HEK293T (cell line): ENCODE results near the gene SUSD3.

ENCODE experiments used
- CTCF ChIA-PET: fragments of 350-600 bp; formaldehyde crosslinking; extraction: SDS; loops from one replicate; lab custom pipeline; 2021; ENCODE audit warnings: antibody characterized with exemption, inconsistent platforms; lab: Yijun Ruan, JAX
- POLR2A ChIA-PET: fragments of 350-600 bp; formaldehyde crosslinking; extraction: SDS; loops from one replicate; lab custom pipeline; 2020; ENCODE audit warnings: antibody characterized with exemption, inconsistent platforms; lab: Yijun Ruan, JAX
- DNase-seq: peaks from one replicate; pipeline ENCODE4 v3.0.0; 2012; ENCODE audit warnings: mixed read lengths; ENCODE audit errors: extremely low spot score
- ARNT ChIP-seq: fragments of 450-650 bp; IDR thresholded peaks from 2 replicates; pipeline ENCODE4 v1.6.1; 2017; ENCODE audit warnings: mild to moderate bottlenecking
- BHLHE40 ChIP-seq: fragments of 450-650 bp; IDR thresholded peaks from 2 replicates; pipeline ENCODE4 v1.6.1; 2016; ENCODE audit warnings: mild to moderate bottlenecking, moderate library complexity, borderline replicate concordance
- CTBP1 ChIP-seq: fragments of 450-650 bp; IDR thresholded peaks from 2 replicates; pipeline ENCODE4 v1.6.1; 2016; ENCODE audit warnings: borderline replicate concordance
- ELF4 ChIP-seq: fragments of 450-650 bp; IDR thresholded peaks from 2 replicates; pipeline ENCODE4 v1.6.1; 2017; ENCODE audit warnings: antibody characterized with exemption
- FOXA1 ChIP-seq: fragments of 450-650 bp; IDR thresholded peaks from 2 replicates; pipeline ENCODE4 v1.6.1; 2016; ENCODE audit warnings: mild to moderate bottlenecking
- FOXK2 ChIP-seq: fragments of 450-650 bp; IDR thresholded peaks from 2 replicates; pipeline ENCODE4 v1.6.1; 2016; ENCODE audit warnings: mild to moderate bottlenecking
- FOXM1 ChIP-seq: fragments of 450-650 bp; IDR thresholded peaks from 2 replicates; pipeline ENCODE4 v1.6.1; 2017; ENCODE audit warnings: mild to moderate bottlenecking, borderline replicate concordance
- HDGF ChIP-seq: fragments of 450-650 bp; IDR thresholded peaks from 2 replicates; pipeline ENCODE4 v1.6.1; 2017; ENCODE audit warnings: antibody characterized with exemption, borderline replicate concordance
- L3MBTL2 ChIP-seq: fragments of 450-650 bp; conservative IDR thresholded peaks from 2 replicates; pipeline ENCODE4 v1.6.1; 2016; ENCODE audit warnings: mild to moderate bottlenecking
- LEF1 ChIP-seq: fragments of 450-650 bp; IDR thresholded peaks from 2 replicates; pipeline ENCODE4 v1.6.1; 2017; ENCODE audit warnings: mild to moderate bottlenecking, borderline replicate concordance
- NFRKB ChIP-seq: fragments of 450-650 bp; IDR thresholded peaks from 2 replicates; pipeline ENCODE4 v1.6.1; 2016; ENCODE audit warnings: mild to moderate bottlenecking, moderate library complexity
- PKNOX1 ChIP-seq: fragments of 450-650 bp; IDR thresholded peaks from 2 replicates; pipeline ENCODE4 v1.6.1; 2016
- SP1 ChIP-seq: fragments of 450-650 bp; IDR thresholded peaks from 2 replicates; pipeline ENCODE4 v1.6.1; 2017
- SUZ12 ChIP-seq: fragments of 450-650 bp; IDR thresholded peaks from 2 replicates; pipeline ENCODE4 v1.6.1; 2016; ENCODE audit warnings: mild to moderate bottlenecking
- TARDBP ChIP-seq: fragments of 450-650 bp; IDR thresholded peaks from 2 replicates; pipeline ENCODE4 v1.6.1; 2016
- ZNF384 ChIP-seq: fragments of 450-650 bp; IDR thresholded peaks from 2 replicates; pipeline ENCODE4 v1.6.1; 2016

SUSD3 gene

GRCh38 chr9:93065135-93065720, 6.7 kb downstream of the SUSD3 start:
- ChIA-PET CTCF (no interaction called here), POLR2A (no interaction called here)
- no peak for DNase-seq
- no peak for TF ChIP-seq SP1
- TF ChIP-seq FOXK2: no peak
- no peak for TF ChIP-seq L3MBTL2
- TF ChIP-seq CTBP1: no peak

GRCh38 chr9:93066978-93067603, 8.6 kb downstream of the SUSD3 start:
- ChIA-PET POLR2A (no interaction called here), CTCF (no interaction called here)
- no peak for DNase-seq
- TF ChIP-seq BHLHE40 (no peak), L3MBTL2 (no peak), FOXA1 (no peak), ZNF384 (no peak), NFRKB (no peak), ARNT (no peak), SP1 (no peak), PKNOX1 (no peak), TARDBP (no peak), FOXM1 (no peak), HDGF (no peak), LEF1 (no peak), ELF4 (no peak), FOXK2 (no peak), CTBP1 (no peak), SUZ12 (no peak)

- ChIA-PET CTCF (no interaction called here), POLR2A (no interaction called here)
- no peak for DNase-seq
- TF ChIP-seq FOXM1: no peak
- TF ChIP-seq SP1: no peak
- TF ChIP-seq HDGF: no peak
- no peak for TF ChIP-seq FOXA1
- no peak for TF ChIP-seq BHLHE40
- TF ChIP-seq ZNF384: no peak
- no peak for TF ChIP-seq L3MBTL2
- no peak for TF ChIP-seq FOXK2
- TF ChIP-seq CTBP1: no peak
- no peak for TF ChIP-seq SUZ12
- no peak for TF ChIP-seq NFRKB
- TF ChIP-seq ELF4: no peak
- TF ChIP-seq LEF1: no peak
- no peak for TF ChIP-seq PKNOX1
- no peak for TF ChIP-seq ARNT
- TF ChIP-seq TARDBP: no peak
Measured at GRCh38 chr9:93068956-93069355, 10.5 kb downstream of the SUSD3 start.

GRCh38 chr9:93071464-93071863, 13.0 kb downstream of the SUSD3 start:
- TF ChIP-seq BHLHE40 (no peak), L3MBTL2 (no peak), FOXA1 (no peak), NFRKB (no peak), HDGF (no peak), CTBP1 (no peak), ARNT (no peak), PKNOX1 (no peak), ELF4 (no peak), FOXK2 (no peak), FOXM1 (no peak), SP1 (no peak), TARDBP (no peak), SUZ12 (no peak), LEF1 (no peak), ZNF384 (no peak)
- DNase-seq: peak; percentile 64
- CTCF ChIA-PET: no interaction called here
- POLR2A ChIA-PET: no interaction called here

- TF ChIP-seq L3MBTL2: no peak
- TF ChIP-seq PKNOX1: no peak
- no peak for TF ChIP-seq LEF1
- no peak for DNase-seq
- CTCF ChIA-PET: no interaction called here
Measured at GRCh38 chr9:93072383-93072795, 13.9 kb downstream of the SUSD3 start.

More at GRCh38 chr9:93072383-93072795, 13.9 kb downstream of the SUSD3 start:
- POLR2A ChIA-PET: no interaction called here
